DOHH2 (cell line): ENCODE measurements around the gene CBX6.

ENCODE experiments used
- EZH2phosphoT487 ChIP-seq: fragments of 200-600 bp; sonication (generic); IDR thresholded peaks from 2 replicates; pipeline ENCODE4 v1.6.1; 2017; ENCODE audit warnings: borderline replicate concordance, mild to moderate bottlenecking, antibody characterized with exemption, low read length, moderate library complexity, mixed read lengths
- TF ChIP-seq, protein P1 (sequence below): fragments of 200-600 bp; sonication (generic); IDR thresholded peaks from one replicate; pipeline ENCODE4 v1.5.1; 2014; ENCODE audit warnings: antibody characterized with exemption, mild to moderate bottlenecking, low read depth, low read length; ENCODE audit not compliant: poor library complexity, severe bottlenecking

DNA sequence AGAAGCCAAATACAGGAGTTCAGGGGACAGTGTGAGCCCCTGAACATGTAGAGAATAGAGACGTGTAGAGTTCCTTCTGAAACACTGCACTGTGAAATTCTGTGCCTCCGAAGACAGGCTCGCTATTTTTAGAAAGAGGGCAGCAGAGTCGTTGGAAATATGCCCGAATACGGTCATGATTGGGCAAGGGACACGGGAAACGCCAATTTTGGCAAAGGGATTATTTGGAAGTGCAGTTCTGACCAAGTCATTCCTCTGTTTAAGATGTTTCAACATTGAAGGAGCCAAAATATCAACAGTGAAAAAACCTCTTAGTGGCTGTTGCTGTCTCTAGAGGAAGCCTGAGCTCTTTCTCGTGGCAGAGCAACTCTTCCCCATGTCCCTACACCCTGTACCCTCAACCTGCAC, 9.5 kb upstream of the CBX6 start:
- TF ChIP-seq, protein P1, sequence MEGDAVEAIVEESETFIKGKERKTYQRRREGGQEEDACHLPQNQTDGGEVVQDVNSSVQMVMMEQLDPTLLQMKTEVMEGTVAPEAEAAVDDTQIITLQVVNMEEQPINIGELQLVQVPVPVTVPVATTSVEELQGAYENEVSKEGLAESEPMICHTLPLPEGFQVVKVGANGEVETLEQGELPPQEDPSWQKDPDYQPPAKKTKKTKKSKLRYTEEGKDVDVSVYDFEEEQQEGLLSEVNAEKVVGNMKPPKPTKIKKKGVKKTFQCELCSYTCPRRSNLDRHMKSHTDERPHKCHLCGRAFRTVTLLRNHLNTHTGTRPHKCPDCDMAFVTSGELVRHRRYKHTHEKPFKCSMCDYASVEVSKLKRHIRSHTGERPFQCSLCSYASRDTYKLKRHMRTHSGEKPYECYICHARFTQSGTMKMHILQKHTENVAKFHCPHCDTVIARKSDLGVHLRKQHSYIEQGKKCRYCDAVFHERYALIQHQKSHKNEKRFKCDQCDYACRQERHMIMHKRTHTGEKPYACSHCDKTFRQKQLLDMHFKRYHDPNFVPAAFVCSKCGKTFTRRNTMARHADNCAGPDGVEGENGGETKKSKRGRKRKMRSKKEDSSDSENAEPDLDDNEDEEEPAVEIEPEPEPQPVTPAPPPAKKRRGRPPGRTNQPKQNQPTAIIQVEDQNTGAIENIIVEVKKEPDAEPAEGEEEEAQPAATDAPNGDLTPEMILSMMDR: no peak
- no peak for TF ChIP-seq EZH2phosphoT487
